Measurements from ENCODE around the gene ANKRD10.

The ANKRD10 gene

GRCh38 chr13:110944968-110945927 lies 30.4 kb upstream of the ANKRD10 start:
- no peak for DNase-seq

DNA sequence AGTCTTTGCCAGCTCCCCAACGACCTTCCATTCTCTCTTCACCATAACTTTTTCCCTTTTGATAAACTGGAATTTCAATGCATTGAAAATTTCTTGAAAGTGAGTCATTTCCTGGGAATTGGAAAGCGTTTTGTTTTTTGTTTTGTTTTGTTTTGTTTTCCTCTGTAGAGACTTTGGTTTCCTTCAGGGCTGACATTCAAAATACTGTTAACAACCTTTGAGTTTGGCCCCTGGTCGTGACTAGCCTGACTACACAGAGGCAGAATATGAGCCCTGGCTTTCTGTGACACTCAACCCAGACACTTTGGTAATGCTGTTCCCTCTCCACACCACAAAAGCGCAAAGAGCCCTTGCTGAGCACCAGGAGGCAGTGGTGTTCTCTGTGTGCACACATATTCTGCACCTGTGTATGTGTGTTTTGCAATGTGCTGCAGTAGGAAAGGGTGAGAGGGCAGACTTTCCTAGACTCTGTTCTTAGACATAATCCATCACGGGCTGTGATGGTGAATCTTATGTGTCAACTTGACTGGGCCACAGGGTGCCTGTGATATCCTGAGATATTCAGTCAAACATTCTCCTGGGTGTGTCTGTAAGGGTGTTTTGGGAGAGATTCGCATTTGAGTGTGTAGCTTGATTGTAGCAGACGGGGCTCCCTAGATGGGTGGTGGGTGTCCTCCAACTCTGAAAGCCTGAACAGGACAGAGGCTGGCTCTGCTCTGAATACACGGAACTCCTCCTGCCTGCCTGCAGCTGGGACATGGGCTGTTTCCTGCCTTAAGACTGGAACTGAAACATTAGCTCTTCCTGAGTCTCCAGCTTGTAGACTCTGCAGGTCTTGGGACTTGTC lies 29.5 kb upstream of the ANKRD10 start:
- DNase-seq, result no peak

DNA sequence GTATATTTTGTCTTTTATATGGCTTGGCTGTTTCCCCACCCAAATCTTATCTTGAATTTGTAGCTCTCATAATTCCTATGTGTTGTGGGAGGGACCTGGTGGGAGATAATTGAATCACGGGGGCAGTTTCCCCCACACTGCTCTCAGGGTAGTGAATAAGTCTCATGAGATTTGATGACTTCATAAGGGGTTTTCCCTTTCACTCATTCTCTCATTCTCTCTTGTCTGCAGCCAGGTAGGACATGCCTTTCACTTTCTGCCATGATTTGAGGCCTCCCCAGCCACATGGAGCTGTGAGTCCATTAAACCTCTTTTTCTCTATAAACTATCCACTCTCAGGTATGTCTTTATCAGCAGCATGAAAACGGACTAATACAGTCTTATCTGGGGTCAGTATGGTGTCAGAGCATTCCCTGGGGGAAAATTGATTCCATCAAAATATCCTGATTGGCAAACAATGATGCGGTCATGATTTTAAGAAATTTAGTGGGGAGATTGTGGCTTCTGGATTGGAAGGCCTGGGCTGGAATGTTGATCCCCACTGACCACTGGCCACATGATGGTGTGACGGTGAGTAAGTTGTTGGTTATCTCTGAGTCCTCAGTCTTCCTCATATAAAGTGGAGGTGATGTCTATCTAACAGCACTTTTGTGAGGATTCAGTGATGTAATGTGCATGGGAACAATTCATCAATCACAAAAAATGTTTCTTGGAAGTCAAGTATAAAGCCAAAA lies 27.5 kb upstream of the ANKRD10 start:
- no peak for DNase-seq

- no peak for DNase-seq
Measured at GRCh38 chr13:110938662-110939421, 24.0 kb upstream of the ANKRD10 start.

DNA sequence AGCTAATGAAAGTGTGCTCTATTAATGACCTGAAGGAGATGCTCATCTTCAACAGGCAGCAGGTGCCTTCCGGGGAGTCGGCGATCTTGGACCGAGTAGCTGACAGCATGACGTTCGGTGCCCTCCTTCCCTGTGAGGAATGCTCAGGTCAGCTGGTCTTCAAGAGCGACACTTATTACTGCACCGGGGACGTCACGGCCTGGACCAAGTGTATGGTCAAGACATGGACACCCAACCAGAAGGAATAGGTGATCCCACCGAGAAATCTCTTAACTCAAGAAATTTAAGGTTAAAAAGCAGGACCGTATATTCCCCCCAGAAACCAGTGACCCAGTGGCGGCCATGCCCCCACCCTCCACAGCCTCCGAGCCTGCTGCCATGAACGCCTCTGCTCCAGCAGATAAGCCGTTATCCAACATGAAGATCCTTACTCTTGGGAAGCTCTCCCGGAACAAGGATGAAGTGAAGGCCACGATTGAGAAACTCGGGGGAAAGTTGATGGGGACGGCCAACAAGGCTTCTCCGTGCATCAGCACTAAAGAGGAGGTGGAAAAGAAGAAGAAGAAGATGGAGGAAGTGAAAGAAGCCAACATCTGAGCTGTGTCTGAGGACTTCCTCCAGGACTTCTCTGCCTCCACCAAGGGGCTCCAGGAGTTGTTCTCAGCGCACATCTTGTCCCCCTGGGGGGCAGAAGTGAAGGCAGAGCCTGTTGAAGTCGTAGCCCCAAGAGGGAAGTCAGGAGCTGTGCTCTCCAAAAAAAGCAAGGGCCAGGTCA lies 22.8 kb upstream of the ANKRD10 start:
- DNase-seq, result no peak

DNA sequence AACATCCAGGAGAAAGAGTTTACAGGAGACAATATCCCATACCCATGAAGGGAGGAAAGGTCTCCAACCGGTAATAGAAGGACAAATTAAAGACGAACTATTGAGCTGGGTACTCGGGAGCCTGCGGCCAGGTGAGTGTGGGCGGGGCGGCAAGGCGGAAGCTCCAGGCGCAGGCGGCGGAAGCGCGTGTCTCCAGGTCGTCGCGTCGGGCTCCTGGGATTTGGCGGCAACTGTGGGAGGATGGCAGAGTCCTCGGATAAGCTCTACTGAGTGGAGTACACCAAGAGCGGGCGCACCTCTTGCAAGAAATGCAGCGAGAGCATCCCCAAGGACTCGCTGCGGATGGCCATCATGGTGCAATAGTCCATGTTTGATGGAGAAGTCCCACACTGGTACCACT lies 21.6 kb upstream of the ANKRD10 start:
- DNase-seq, result no peak

- no peak for DNase-seq
Measured at GRCh38 chr13:110932588-110932987, 17.7 kb upstream of the ANKRD10 start.

DNA sequence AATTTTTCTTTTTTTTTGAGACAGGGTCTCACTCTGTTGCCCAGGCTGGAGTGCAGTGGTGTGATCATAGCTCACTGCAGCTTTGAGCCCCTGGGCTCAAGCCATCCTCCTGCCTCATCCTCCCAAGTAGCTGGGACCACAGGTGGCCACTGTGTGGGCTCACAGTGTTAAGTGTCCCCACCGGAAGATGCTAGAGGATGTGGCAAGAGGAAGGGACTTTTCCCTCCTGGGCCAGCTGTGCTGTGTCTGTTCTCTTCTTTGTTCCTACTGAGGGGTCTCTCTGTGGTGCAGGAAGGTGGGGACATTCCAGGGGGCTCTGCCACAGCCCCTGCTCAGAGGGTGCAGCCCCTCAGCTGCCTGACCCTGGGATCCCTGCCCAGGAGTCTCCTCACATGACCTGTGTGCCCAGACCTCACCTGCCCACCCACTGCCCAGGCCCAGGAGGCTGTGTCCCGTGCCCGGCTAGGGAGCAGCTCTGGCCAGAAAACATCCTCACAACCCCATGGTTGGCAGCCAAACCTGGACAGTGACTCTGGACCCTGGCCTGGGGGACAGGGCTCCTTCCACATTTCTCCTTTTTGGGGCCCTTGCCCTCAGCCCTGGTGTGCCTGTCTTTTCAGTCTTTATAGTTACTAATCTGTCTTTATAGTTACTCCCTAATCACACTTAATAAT lies 14.4 kb upstream of the ANKRD10 start:
- no peak for DNase-seq

- no peak for DNase-seq
Measured at GRCh38 chr13:110925023-110925612, 10.2 kb upstream of the ANKRD10 start.

DNA sequence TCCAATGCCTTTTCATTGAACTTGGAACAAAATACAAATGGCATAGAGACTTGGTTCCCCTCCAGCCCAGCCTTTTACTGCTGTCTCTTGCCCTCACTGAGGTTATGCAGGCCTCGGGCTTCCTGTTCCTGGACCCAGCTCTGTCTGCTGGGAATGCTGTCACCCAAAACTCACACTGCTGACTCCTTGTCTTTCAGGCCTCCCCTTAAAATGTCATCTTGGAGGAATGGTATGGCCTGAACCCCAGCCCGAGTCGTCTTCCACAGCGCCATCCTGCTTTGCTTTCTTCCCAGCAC lies 9.7 kb upstream of the ANKRD10 start:
- DNase-seq, result no peak

DNA sequence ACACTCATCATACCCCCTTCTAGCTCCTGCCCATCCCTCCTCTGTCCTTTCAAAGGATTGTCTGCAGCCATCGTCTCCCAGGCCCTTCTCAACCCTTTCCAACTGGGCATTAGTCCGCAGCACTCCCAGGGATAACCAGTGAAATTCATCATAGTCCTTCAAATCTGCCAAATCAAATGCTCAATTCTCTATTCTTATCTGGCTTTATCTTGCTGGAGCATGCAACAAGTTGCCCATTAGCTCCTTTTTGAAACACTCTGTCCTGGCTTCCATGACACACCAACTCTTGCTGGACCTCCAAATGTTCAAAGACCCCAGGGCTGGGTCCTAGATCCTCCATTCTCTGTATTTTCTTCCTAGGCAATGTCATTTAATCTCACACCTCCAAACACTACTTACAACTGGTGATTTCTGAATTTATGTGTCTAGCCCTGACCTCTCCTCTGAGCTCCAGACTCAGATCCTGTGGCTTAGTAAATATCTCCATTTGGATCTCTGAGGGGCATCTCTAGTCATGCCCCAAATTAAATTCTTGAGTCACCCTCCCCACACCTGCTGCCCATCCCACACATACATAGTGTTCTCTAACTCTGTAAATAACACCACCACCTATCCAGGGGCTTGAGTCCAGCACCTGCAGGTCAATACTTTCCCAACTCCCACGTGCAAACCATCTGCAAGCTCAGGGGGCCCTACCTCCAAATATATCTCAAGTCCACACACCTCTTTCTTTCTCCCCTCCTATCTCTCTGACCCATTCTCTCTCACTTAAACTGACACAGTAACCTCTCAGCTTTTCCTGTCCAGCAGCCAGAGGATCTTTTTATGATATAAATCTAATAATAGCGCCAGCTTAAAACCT lies 9.1 kb upstream of the ANKRD10 start:
- DNase-seq, result no peak

- no peak for DNase-seq
Measured at GRCh38 chr13:110923086-110923485, 8.2 kb upstream of the ANKRD10 start.

DNA sequence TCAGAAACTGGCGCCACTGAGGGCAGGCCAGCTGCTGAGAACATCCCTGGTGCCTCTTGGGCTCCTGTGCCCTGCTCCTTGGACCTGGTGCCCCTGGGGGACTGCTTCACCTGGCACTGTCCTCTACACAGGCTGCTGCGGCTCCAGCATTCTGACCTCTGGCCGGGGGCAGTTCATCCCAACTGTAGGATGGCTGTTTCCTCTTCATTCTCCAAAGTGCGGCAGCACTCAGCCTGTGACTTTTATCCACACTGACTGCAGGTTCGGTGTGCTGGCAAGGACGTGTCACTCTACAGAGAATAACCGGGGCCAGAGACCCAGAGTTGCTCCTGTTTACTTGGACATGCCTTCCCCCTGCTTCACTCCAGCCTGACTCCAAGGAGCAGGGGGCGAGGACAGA lies 7.6 kb upstream of the ANKRD10 start:
- DNase-seq, result no peak

DNA sequence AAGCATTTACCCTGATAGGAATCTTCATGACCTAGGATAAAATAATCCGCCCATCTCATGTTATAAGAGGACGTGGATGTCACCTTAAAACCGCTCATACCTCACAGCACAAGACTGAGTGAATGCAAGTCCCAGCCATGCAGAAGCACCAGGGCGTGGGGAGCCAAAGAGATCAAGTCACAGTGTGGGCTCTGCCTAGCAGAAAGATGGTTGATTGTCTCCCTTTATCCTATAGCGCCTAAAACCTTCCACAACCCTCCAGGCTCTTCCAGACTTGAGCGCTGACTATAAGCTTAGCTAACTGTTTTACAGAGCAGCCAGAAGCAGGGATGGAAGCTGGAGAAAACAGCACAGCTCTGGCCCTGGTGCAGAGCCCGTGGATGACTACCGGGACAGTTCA lies 6.8 kb upstream of the ANKRD10 start:
- no peak for DNase-seq

DNA sequence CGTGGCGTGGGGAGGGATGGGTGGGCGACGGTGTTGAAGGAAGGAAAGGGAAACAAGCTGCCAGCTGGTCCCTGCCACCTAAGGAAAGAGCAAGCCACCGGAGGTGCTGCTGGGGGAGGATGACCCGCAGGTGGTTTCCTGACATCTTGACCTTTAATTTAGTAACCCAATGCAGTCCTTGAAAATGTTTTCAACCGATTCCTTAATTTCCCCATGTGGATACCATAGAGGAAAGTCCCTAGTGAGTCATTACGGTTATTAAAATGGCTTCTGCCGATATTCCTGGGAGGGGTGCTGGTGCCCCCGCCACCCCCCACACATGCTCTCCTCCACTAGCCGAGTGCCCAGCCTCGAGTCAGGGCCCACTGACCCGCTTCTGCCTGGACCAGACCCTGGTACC lies 6.3 kb upstream of the ANKRD10 start:
- DNase-seq, result no peak

DNA sequence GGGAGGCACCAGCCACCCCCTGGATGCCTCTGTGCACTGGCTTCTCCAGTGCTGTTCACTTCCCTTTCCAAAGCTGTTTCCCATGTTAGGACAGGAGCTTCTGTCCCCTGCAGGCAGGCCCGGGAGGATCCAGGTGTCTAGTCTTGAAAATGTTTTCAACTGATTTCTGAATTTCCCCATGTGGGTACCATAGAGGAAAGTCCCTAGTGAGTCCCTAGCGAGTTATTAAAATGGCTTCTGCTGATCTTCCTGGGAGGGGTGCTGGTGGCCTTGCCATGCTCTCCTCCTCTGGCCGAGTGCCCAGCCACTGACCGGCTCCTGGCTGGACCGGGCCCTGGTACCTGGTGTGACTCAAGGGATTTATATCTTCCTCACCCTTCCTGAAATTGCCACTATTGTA lies 5.2 kb upstream of the ANKRD10 start:
- DNase-seq, result no peak

- DNase-seq, result no peak
Measured at GRCh38 chr13:110916301-110917142, 1.7 kb upstream of the ANKRD10 start.

DNA sequence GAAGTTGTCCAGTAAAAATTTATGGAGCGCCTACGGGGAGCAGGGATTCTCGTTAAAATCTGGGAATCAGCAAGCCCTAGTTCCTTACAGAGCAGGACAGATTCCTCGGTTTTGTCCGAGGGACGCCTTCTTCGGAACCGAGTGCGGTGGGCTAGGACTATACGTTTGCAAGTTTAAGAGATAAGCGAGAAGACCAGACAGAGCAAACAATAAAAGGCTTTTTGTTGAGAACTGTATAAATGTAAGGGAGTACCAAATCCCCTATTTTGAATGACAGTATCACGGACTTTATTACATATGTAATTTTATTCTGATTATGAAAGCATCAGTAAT lies 971 bp upstream of the ANKRD10 start:
- no peak for DNase-seq
